NB4 (cell line): ENCODE data around the gene COL6A2.

ENCODE experiments used
- CTCF ChIP-seq: IDR thresholded peaks from one replicate; pipeline ENCODE4 v1.5.1; 2012; ENCODE audit warnings: low read depth, low read length
- MAX ChIP-seq: IDR thresholded peaks from 2 replicates; pipeline ENCODE4 v1.6.1; 2011; ENCODE audit warnings: low read depth, low read length
- MYC ChIP-seq: IDR thresholded peaks from 2 replicates; pipeline ENCODE4 v1.6.1; 2011; ENCODE audit warnings: low read depth, low read length
- POLR2A ChIP-seq: IDR thresholded peaks from 2 replicates; pipeline ENCODE4 v1.6.1; 2011; ENCODE audit warnings: mild to moderate bottlenecking; ENCODE audit not compliant: insufficient read length; ENCODE audit errors: extremely low read depth

DNA sequence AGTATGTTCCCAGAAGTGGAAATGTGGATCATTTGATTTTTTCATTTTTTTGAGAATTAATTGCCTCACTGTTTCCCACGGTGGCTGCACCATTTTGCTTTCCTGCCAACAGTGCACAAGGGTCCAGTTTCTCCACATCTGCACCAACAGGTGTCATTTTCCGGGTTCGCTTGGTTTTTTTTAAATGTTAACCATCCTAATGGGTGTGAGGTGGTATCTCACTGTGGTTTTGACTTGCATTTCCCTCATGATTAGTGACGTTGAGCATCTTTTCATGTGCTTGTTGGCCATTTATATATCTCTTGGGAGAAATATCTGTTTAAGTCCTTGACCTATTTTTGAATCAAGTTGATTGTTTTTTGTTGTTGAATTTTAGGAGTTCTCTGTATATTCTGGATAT is 3.0 kb downstream of the COL6A2 start:
- no peak for TF ChIP-seq MYC
- TF ChIP-seq POLR2A = no peak
- TF ChIP-seq CTCF = no peak
- no peak for TF ChIP-seq MAX
